SK-MEL-5 (cell line): ENCODE data around the gene PLXDC2. TPM values are rescaled to one million over a fixed set of nuclear protein-coding genes. Genes with fewer than 3 reads are reported as not detected.

Experiments used
- DNase-seq: peaks from one replicate; pipeline ENCODE4 v3.0.0-alpha.2; 2016; ENCODE audit warnings: low read depth, low spot score
- in situ Hi-C: cut with HindIII; loops from 2 replicates; pipeline ENCODE4 v1.10.0; 2016; ENCODE audit warnings: low sequenced_read_pairs, high pct_unique_total_duplicates, low pct_unique_long_range_greater_than_20kb
- total RNA-seq: library from RNA; depleted of rRNA; stranded (reverse); fragments of >200 nt; shearing (Covaris generic); gene quantifications from 2 replicates; pipeline ENCODE4 v1.2.3, GENCODE V29; 2014

PLXDC2 gene
- total RNA-seq, 1 experiment from 2014 or later: 0.03 TPM

DNA sequence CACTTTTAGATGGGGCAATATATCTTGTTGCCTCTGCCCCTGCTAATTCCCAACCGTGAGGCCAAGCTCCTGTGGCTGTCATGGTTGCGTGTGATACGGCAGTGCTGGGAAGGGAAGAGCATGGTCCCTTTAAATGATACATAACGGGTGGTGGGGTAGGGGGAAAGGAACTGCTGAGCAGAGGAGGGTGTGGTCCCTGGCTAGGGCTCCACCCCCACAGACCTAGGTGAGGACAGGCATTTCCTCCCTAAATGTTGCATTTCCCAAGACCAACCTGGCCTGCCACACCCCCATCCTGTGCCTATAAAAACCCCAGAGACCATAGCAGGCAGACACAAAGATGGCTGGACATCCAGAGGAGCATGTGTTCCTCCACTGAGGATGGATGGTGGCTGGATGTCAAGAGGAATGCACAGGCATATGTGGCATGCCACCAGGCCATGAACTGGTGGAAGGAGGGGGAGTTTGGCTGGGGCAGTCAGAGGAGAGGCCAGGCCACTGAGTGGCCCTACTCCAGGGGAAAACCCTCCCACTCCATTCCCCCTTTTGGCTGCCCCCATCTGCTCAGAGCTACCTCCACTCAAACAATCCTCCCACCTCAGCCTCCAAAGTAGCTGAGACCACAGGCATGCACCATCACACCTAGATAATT, 104.0 kb downstream of the PLXDC2 start:
- in situ Hi-C loops: no loop called here
- DNase-seq: no peak

DNA sequence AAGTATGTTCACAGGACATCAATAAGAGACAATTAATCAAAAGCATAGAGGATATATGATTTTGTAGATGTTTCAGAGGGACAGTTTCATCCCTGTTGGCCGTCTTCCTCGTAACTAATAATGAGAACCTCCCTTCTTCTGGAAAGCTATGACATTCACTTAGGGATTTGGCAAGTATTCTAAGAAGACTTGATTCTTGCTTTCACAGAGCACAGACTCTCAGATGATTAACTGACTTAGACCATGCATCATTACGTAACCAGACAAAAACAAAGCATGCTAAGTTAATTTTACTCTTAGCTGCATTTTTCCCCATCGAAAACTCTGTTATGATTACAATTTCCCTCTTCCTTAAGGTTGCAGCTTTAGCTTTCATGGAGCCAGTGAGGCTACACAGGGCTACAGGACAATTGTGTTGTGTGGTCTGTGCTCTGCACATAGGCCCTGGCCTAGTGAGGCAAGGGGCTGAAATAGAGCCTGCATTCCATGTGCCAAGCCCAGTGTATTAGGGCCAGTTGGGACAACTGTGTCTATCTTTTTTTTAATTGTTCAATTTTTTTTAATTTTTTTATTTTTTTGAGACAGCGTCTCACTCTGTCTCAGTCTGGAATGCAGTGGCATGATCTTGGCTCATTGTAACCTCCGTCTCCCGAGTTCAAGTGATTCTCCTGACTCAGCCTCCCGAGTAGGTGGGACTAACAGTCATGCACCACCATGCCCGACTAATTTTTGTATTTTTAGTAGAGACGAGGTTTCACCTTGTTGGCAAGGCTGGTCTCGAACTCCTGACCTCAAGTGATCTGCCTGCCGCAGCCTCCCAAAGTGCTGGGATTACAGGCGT, 105.3 kb downstream of the PLXDC2 start:
- in situ Hi-C loops: no loop called here

DNA sequence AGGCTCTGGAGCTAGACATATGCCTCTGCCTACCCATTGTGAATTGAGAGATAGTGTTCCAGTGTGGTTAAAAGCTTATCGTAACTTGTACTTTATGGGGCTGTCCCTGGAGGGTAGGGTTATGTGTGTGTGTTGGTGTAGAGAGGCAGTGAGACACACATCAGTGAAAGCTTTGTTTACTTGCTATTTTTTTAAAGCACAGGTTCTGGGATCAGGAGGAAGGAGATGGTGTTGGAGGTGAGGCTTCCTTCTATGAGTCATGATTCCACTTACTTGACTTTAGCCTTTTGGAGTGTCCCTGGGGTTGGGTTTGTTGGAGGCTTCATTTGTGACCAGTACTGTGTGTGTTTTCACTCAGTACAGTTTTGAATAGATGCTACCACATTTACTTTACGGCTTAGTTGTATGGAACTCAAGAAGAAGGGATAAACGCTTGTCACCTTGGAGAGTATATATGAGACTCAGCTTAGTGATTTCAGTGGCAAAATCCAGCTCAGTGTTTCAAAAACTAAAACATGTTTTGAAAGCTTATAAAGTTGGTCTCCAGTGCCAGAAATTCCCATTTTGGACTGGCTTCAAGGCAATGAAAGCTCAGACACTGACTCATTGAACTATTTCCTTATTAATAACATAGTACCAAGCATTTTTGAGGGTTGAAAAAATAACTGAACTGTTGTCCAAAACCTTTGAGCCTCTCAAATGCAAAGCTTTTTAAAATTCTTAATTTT, 106.2 kb downstream of the PLXDC2 start:
- in situ Hi-C loops: no loop called here
- DNase-seq: no peak

More for the DNA sequence above, 105.3 kb downstream of the PLXDC2 start:
- no peak for DNase-seq

DNA sequence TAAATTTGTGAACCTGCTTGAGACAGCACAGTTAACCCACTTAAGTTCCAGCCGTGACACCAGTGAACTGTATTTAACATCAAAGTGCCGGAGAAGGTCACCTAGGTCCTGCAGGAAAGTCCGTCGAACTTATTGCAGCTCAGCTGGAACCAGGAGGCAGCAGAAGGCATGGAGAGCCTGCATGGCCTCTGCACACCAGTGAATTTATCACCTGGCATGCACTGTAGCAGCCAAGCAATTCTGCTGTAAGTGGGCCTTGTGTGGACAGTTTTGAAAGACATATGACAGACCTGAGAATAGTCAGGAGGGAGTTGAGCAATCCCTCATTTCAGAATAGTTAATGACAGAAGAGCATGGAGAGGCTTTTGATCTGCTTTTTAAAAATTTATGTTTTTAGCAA, 108.8 kb downstream of the PLXDC2 start:
- in situ Hi-C loops: no loop called here
- no peak for DNase-seq

DNA sequence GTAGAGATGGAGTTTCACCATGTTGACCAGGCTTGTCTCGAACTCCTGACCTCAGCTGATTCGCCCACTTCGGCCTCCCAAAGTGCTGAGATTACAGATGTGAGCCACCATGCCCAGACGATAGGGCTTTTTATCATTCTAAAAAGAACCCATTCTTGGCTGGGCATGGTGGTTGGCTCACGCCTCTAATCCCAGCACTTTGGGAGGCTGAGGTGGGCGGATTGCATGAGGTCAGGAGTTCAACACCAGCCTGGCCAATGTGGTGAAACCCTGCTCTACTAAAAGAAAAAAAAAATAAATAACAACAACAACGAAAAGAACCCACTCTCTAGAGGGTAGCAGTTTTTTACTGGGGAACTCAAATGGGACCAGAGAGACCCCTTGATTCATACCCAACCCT, 112.7 kb downstream of the PLXDC2 start:
- in situ Hi-C loops: no loop called here
- DNase-seq: no peak

DNA sequence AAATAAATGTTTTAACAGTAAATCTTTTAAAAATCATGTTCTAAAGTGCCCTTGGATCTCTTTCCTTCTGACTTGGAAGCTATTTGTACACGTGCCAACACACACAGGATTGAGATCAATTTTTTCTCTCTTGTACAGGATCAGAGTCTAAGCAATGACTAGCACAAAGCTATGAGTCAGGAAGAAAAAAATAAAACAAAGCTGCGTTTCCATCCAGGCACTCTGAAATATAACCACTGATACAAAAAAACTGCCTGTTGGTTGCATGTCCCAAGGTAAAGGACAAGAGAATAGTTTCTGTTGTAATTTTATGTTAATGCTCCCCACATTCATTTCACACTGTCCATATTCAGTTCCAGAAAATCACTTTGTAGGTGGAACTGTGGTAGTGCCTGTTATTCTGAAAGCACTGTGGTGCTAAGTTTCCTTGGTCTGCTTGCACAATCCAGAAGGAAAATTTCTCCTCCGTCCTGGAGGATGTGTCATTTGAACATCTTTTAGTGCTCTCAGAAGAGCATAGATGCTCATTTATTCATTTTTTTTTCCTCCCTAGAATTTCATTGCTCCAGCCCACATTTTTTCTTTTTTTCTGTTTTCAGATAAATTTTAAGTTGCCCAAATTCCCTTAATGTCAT, 113.4 kb downstream of the PLXDC2 start:
- in situ Hi-C loops: no loop called here
- no peak for DNase-seq

DNA sequence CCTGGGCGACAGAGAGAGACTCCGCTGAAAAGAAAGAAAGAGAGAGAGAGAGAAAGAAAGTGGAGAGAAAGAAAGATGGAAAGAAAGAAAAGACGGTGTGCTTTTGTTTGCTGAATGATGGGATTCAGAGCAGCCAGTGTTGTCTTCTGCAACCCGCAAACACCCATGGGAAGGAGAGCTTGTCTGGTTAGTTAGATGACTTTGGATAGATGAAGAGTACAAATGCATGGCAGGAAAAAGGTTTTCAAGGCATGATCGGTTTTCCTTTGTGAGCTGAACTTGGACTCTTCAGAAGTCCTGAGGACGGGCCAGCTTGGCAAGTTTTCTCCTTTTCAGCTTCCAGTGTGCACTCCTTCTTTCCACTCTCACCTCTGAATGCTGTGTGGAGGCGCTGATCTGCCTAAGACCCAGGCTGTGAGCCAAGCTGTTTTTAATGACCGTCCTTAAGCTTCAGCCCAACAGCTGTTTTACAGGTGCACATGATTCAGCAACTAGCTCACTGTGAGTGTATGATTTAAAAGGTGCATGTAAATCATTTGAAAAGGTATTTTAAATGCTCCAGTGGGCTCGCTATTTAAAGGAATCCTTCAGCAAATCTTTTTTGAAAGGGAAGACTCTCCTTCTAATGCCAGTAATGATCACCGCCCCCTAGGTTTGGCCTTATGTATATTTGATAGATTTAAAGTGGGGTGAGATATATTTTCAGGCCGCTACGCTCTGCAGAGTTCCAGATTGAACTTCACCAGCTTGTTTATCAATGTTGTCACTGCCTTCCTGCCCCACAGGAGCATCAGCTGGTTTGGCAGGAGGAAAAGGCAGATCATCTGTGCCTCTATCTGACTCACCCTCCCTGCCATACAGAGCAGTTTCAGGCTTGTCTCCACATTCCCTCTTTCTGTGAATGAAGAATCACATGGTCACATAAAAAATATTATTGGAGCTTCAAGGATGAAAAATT, 115.0 kb downstream of the PLXDC2 start:
- no peak for DNase-seq
- in situ Hi-C loops: no loop called here

DNA sequence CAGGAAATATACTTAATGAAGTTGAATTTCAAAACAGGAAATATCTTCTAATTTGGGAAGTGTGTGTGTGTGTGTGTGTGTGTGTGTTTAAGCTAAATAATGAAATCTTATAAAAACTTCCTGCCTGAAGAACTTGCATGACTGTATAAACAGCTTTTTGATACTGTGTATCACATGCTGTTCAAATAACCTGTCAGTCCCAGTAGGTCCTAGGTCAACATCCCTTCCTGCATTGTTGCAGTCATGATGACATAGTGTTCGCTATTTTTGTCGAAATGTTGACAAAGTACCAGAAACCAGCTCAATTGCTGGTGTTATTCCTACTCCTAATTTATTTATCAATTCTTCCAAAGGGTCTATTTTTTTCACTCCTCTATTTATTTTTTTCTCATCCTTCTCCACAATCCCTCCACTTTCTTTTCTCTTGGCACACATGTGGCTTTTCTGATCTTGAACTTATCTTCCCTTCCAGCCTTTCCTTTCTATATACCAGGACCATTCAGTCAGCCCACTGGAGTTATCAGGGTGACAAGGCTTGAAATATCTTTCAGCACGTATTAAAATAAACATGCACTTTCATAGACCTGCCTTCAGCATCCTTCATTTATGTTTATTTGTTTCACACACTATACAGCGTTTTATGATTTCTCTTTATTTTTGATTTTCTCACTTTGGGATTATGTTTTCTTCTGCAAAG, 115.8 kb downstream of the PLXDC2 start:
- DNase-seq: no peak
- in situ Hi-C loops: no loop called here

DNA sequence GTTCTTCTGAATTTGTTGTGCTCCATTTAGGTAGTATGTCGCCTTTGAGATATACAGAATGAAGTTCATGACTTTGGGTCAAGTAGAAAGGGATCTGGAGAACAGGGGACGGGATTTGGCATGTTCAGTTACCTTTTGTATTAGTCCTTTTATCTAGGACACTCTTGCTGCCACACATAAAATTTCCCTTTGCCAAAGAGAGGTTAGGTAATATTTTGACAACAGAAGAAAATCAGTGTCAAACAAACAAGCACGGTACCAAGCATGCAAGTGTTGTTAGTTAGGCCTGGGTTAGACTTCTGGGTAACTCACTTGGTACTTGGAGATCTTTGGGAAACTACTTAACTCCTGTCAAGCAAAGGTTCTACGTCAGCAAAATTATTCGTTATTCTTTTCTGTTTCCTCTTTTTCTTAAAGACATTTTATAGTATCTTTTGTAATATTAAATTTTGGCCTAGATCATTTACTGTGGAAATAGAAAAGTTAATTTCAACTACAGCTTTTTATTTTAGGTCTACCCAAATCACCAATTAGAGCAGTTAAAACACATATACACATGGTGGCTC, 116.7 kb downstream of the PLXDC2 start:
- DNase-seq: no peak
- in situ Hi-C loops: no loop called here

DNA sequence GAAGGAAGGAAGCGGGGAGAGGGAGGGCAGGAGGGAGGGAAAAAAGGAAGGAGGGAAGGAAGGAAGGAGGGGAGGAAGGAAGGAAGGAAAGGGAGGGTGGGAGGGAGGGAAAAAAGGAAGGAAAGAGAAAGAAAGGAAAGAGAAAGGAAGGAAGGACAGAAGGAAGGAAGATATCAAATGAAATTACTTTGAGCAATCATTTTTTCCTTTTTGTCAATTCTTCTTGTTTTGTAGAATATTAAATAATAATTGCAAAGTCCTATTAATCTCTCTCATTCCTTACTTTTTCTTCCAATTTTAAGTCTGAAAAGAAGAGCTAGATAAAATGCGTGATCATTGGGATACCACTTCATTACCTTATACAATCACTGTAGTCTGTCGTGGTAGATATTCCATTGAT, 117.5 kb downstream of the PLXDC2 start:
- in situ Hi-C loops: no loop called here

DNA sequence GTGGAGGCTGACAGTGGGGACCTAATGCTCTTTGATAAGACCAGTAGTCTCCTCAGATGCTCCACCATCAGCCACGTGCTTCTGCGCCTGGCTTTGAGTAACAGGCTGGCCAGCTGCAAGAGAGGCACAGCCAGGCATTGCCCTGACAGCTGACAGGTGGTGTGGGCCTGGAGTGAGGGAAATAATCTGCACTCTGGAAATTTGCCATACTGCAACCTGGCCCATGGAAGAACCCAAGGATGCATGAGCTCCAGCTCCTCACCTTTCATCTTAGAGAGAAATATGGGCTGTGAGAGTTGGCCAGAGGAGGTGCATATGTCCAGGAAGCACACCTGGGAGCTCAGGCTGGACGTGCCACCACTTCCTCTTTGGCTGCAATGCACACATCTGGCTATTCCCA, 118.9 kb downstream of the PLXDC2 start:
- DNase-seq: no peak
- in situ Hi-C loops: no loop called here

More for the DNA sequence above, 117.5 kb downstream of the PLXDC2 start:
- DNase-seq: no peak

DNA sequence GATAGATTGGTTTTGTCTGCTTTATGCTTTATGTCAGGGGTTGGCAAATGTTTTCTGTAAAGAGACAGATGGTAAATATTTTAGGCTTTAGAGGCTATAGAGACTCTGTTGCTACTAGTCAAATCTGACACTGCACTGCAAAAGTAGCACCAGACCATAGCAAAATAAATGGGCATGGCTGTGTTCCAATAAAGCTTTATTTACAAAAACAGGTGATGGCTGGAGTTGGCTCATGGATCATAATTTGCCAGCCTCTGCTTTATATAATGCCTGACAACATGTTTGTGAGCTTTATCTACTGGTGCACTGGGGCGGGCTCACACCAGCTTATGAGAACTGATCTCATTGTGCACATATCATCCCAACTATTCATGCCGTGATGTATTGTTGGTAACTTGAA, 120.1 kb downstream of the PLXDC2 start:
- in situ Hi-C loops: no loop called here
- no peak for DNase-seq

DNA sequence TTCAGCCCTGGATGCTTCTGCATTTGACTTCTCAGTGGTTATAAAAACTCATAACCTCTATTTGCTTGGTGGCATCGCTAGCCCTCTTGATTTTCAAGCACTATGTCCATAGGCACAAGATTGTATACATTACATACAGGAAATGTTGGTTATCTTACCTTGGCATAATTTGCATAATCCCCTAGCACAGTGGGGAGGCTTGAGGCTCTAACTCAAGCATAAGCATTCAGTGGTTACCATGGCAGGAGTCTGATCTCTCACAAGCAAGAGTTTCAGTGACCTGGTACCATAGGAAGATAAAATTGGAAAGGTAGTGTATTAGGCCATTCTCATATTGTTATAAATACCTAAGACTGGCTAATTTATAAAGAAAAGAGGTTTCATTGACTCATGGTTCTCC, 121.8 kb downstream of the PLXDC2 start:
- DNase-seq: no peak
- in situ Hi-C loops: no loop called here

DNA sequence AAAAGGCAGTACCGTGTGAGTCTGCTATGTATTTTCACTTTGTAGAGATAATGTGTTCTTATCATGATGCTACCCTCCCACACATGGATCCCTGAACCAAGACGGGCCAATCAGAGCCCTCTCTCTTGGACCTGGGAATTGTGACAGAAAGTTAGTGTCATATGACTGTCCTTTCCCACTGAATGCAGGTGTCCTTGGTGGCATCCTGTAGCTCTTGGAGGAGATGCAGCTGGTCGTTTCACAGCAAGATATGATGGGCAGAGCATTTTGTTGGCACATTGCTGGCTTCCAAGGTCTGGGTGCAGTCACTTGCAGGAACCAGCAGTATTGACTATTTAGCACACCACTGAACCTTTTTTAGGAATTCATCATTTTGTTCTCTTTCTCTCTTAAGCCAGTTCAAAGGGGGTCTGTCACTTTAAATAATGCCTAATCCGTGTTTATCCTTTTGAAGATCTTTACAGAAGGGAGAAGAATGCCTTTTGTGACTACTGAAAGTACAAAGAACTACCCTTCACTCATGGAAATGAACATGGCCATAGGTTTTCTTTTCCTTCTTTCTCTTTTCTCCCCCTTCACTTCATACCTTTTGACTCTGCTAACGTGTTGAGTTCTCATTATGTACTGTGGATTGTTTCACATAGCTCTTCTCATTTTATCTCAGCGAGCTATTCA, 125.1 kb downstream of the PLXDC2 start:
- in situ Hi-C loops: no loop called here
- DNase-seq: no peak

DNA sequence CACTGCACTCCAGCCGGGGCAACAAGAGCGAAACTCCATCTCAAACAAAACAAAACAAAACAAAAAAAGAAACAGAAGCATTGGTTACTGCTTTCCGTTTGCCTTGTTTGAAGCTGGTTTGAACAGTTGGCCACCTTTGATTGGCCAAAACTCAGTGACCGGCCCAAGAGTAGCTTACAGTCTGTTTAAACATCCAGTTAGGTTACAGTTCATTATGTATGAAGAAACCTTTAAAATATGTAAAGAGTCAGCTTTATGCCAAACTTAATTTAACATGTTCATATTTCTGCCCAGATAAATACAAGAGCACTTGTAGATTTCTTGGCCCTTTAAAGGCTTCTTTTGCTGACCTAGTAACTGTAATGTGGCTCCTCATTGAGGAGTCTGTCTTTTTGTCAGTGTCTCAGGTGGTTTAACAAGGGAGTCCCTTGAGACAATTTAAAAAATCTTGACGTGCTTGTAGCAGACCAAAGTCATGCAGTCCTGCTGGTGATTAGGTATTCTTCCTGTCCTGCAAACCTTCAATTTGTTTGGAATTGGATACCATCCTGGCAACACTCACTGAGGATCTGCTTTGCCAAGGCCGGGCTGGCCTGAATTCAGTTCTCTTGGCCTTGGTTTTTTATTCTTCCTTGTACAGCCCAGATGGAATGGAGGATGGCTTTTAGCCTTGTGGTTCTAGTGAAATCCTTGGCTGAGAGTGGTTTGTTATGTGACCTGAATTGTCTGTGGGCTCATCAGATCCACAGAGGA, 128.9 kb downstream of the PLXDC2 start:
- in situ Hi-C loops: no loop called here
- no peak for DNase-seq
